Activated B cell treated with CpG ODN at 0.5 μM for 24 hours (primary cell): ENCODE measurements around the gene PADI2. TPM values are rescaled to one million over a fixed set of nuclear protein-coding genes. Genes with fewer than 3 reads are reported as not detected.

Experiments used
- ATAC-seq: fragments of 200-7000 bp; cut with Tn5 transposase; one replicate; pipeline ENCODE4 v1.10.0; 2021; ENCODE audit warnings: low read depth, mild to moderate bottlenecking, moderate library complexity
- CTCF ChIA-PET: fragments of 350-600 bp; sonication (Branson Sonifier 250); formaldehyde crosslinking; loops from one replicate; lab custom pipeline; 2021; ENCODE audit warnings: antibody characterized with exemption; lab: Charles Lee
- POLR2A ChIA-PET: fragments of 350-600 bp; sonication (Branson Sonifier 250); formaldehyde crosslinking; loops from one replicate; lab custom pipeline; 2021; ENCODE audit warnings: antibody characterized with exemption; lab: Charles Lee
- DNase-seq: peaks from one replicate; pipeline ENCODE4 v3.0.0; 2022
- H3K27ac Mint-ChIP-seq: one replicate; pipeline ENCODE4 v1.8.0; 2020; ENCODE audit warnings: mixed read lengths
- H3K27me3 Mint-ChIP-seq: one replicate; pipeline ENCODE4 v1.8.0; 2021; ENCODE audit warnings: mixed read lengths
- H3K36me3 Mint-ChIP-seq: one replicate; pipeline ENCODE4 v1.8.0; 2021; ENCODE audit warnings: low read depth, mixed read lengths
- H3K4me1 Mint-ChIP-seq: one replicate; pipeline ENCODE4 v1.8.0; 2021; ENCODE audit warnings: mixed read lengths
- H3K4me3 Mint-ChIP-seq: one replicate; pipeline ENCODE4 v1.8.0; 2020; ENCODE audit warnings: mild to moderate bottlenecking, mixed read lengths
- H3K9me3 Mint-ChIP-seq: one replicate; pipeline ENCODE4 v1.8.0; 2020; ENCODE audit warnings: mixed read lengths
- CTCF ChIP-seq: fragments of 200-600 bp; IDR thresholded peaks from one replicate; pipeline ENCODE4 v1.8.0; 2022; ENCODE audit warnings: antibody characterized with exemption, mild to moderate bottlenecking
- intact Hi-C: fragments of 100-400 bp; cut with micrococcal nuclease; formaldehyde crosslinking; loops from one replicate; pipeline ENCODE4 v1.15.1; 2024
- total RNA-seq: library from RNA; stranded (reverse); gene quantifications from 2 replicates; pipeline ENCODE4 v1.2.3, GENCODE V29; 2022

PADI2 gene
- total RNA-seq, 1 donor from 2014 or later: 7.2 TPM

DNA sequence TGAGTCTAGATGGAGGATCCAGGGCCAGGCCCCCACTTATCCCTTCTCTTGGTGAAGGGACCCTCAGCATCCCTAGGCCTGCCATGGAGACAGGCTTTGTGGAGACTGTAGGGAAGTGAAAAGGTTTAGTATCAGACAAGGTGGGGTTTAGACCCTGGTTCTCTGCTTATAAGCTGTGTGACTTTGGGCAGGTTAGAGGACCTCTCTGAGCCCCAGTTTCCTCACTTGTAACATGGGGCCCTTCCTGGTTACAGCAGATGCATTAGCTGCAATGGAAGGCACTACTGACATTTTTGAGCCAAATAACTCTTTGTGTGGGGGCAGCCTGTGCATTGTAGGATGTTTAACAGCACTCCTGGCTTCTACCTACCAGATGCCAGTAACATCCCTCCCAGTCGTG, 22.7 kb downstream of the PADI2 start:
- POLR2A ChIA-PET: no interaction called here
- CTCF ChIA-PET: no interaction called here
- H3K4me3 Mint-ChIP-seq: no peak overlapping the region
- no peak for ATAC-seq
- H3K27ac Mint-ChIP-seq: no peak overlapping the region
- TF ChIP-seq CTCF: no peak
- no peaks in the 10 kb centered on the region for H3K36me3 Mint-ChIP-seq
- H3K4me1 Mint-ChIP-seq: no peaks in the 10 kb centered on the region
- intact Hi-C loops: no loop called here
- no peak for DNase-seq
- peaks cover 4% of the 10 kb centered on the region for H3K9me3 Mint-ChIP-seq
- H3K27me3 Mint-ChIP-seq: peaks cover 9% of the 10 kb centered on the region

DNA sequence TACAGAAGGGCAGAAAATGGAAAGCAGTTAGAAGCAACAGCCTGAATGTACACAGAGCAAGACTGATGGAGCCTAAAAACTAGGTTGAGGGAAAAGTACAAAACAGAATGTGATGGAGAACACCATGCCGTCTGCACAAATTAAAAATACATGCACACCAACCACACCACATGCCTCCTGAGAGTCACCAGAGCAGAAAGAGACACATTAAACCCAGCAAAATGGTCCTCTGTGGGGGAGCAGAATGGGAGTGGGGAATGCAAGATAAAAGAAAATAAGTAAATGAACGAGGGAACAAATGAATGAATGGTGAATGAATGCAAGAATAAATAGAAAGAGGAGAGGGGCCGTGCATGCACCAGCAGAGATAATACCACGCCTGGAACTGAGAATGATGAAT, 24.1 kb downstream of the PADI2 start:
- intact Hi-C loops: no loop called here
- DNase-seq: no peak
- H3K4me3 Mint-ChIP-seq: no peak overlapping the region
- TF ChIP-seq CTCF: no peak
- CTCF ChIA-PET: no interaction called here
- ATAC-seq: no peak
- no peak overlapping the region for H3K27ac Mint-ChIP-seq
- peaks cover 11% of the 10 kb centered on the region for H3K27me3 Mint-ChIP-seq
- POLR2A ChIA-PET: no interaction called here
- H3K36me3 Mint-ChIP-seq: no peaks in the 10 kb centered on the region
- no peaks in the 10 kb centered on the region for H3K4me1 Mint-ChIP-seq
- peaks cover 5% of the 10 kb centered on the region for H3K9me3 Mint-ChIP-seq

GRCh38 chr1:17094664-17095063, 24.6 kb downstream of the PADI2 start:
- H3K4me1 Mint-ChIP-seq: no peaks in the 10 kb centered on the region
- TF ChIP-seq CTCF: no peak
- no peaks in the 10 kb centered on the region for H3K36me3 Mint-ChIP-seq
- DNase-seq (no peak), ATAC-seq (no peak)
- no peak overlapping the region for H3K4me3 Mint-ChIP-seq
- CTCF ChIA-PET: no interaction called here
- peaks cover 11% of the 10 kb centered on the region for H3K27me3 Mint-ChIP-seq
- POLR2A ChIA-PET: no interaction called here
- intact Hi-C loops: no loop called here
- no peak overlapping the region for H3K27ac Mint-ChIP-seq
- H3K9me3 Mint-ChIP-seq: peaks cover 5% of the 10 kb centered on the region

DNA sequence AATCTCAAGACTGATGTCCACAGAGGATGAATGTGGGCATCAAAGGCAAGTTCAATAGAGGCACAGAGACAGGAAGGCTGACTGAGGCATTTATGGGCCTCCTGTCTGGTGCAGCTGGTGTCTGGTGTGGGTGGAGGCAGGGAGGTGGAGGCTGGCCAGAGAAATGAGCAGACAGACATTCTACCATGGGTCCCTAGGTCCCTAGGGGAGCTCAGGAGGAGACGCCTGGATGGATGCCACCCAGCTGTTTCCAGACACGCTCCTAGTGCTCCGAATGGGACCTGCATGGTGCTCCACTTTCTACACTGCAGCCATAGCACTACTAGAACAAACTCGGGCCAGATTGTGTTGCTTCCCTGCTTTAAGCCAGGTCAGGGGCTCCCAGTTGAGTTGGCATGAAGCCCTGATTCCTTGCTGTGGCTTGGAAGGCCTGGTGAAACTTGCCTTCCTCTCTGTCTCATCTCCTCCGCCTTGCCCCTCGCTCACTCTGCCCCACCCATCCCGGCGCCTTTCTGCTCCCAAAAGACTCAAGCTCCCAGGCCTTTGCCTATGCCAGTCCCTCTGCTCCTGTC, 25.3 kb downstream of the PADI2 start:
- intact Hi-C loops: no loop called here
- no peak overlapping the region for H3K4me3 Mint-ChIP-seq

DNA sequence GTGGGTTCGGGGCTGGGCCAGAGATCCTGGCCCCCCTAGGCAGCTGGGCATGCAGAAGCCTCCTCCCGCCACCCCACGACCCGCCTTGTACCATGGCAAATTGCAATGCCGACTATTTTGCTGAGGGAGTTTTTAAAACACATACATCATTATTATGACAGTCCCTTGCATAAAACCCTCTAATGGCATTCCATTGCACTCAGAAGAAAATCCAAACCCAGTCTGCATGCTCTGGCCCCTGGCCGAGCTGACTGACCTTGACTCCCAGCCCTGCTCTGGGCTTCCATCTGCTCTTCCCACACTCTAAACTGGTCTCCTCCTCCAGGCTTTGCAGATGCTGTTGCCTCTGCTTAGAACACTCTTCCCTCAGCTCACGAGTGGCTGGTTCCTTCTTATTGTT, 28.0 kb downstream of the PADI2 start:
- no peak for TF ChIP-seq CTCF
- intact Hi-C loops: no loop called here
- Mint-ChIP-seq H3K9me3 (peaks cover 5% of the 10 kb centered on the region), H3K4me3 (no peak overlapping the region), H3K27me3 (peaks cover 11% of the 10 kb centered on the region), H3K36me3 (no peaks in the 10 kb centered on the region), H3K4me1 (no peaks in the 10 kb centered on the region), H3K27ac (no peak overlapping the region)
- ChIA-PET CTCF (no interaction called here), POLR2A (no interaction called here)
- DNase-seq: no peak
- ATAC-seq: no peak

More for the DNA sequence above, 25.3 kb downstream of the PADI2 start:
- Mint-ChIP-seq H3K36me3 (no peaks in the 10 kb centered on the region), H3K27ac (no peak overlapping the region), H3K9me3 (peaks cover 5% of the 10 kb centered on the region), H3K4me1 (no peaks in the 10 kb centered on the region), H3K27me3 (peaks cover 11% of the 10 kb centered on the region)
- ATAC-seq (no peak), DNase-seq (no peak)
- TF ChIP-seq CTCF: no peak
- POLR2A ChIA-PET: no interaction called here
- CTCF ChIA-PET: no interaction called here
